Tongue (tissue), 2 donors: ENCODE results near the gene PDZRN4. TPM values are rescaled to one million over a fixed set of nuclear protein-coding genes. Genes with fewer than 3 reads are reported as not detected.
"Not testable (repeated sequence)": the region's sequence is repeated elsewhere in the genome, so short reads cannot be mapped to it uniquely, and the experiment has no call there.

Experiments
- DNase-seq: peaks from one replicate; pipeline ENCODE4 v3.0.0-alpha.2; 2015
- total RNA-seq: library from RNA; depleted of rRNA; stranded (reverse); fragments of >200 nt; gene quantifications from one replicate; pipeline ENCODE4 v1.2.3, GENCODE V29; 2014

PDZRN4 gene
- total RNA-seq, result 2.7 TPM

GRCh38 chr12:41188058-41188840, at the start of gene PDZRN4:
Gene PDZRN4, plus strand, starts transcription at chr12:41188320.
- peak; percentile 22 for DNase-seq

GRCh38 chr12:41140117-41140516, 48.0 kb upstream of the PDZRN4 start:
- no peak for DNase-seq

- no peak for DNase-seq
Observed at GRCh38 chr12:41141104-41141503, 47.0 kb upstream of the PDZRN4 start.

- no peak for DNase-seq
Observed at GRCh38 chr12:41142376-41142775, 45.7 kb upstream of the PDZRN4 start.

- no peak for DNase-seq
Observed at GRCh38 chr12:41151793-41152192, 36.3 kb upstream of the PDZRN4 start.

- no peak for DNase-seq
Observed at GRCh38 chr12:41162461-41162860, 25.7 kb upstream of the PDZRN4 start.

GRCh38 chr12:41167701-41168100, 20.4 kb upstream of the PDZRN4 start:
- DNase-seq, result no peak

- DNase-seq, result no peak
Observed at GRCh38 chr12:41174602-41175001, 13.5 kb upstream of the PDZRN4 start.

- DNase-seq, result not testable (repeated sequence)
Observed at GRCh38 chr12:41179507-41179906, 8.6 kb upstream of the PDZRN4 start.

GRCh38 chr12:41184864-41185263, 3.3 kb upstream of the PDZRN4 start:
- no peak for DNase-seq

- DNase-seq, result no peak
Observed at GRCh38 chr12:41186026-41186425, 2.1 kb upstream of the PDZRN4 start.

- no peak for DNase-seq
Observed at GRCh38 chr12:41188841-41189394, 798 bp downstream of the PDZRN4 start.

- peak; percentile 27 for DNase-seq
Observed at GRCh38 chr12:41189395-41190251, 1.5 kb downstream of the PDZRN4 start.

- DNase-seq, result peak; percentile 51
Observed at GRCh38 chr12:41190338-41190737, 2.2 kb downstream of the PDZRN4 start.

GRCh38 chr12:41191549-41191948, 3.4 kb downstream of the PDZRN4 start:
- DNase-seq, result not testable (repeated sequence)

- DNase-seq, result no peak
Observed at GRCh38 chr12:41193311-41193710, 5.2 kb downstream of the PDZRN4 start.

GRCh38 chr12:41202051-41202450, 13.9 kb downstream of the PDZRN4 start:
- peak; percentile 15 for DNase-seq

- DNase-seq, result no peak
Observed at GRCh38 chr12:41205070-41205709, 17.1 kb downstream of the PDZRN4 start.

- DNase-seq, result no peak
Observed at GRCh38 chr12:41206298-41206697, 18.2 kb downstream of the PDZRN4 start.

- DNase-seq, result no peak
Observed at GRCh38 chr12:41211448-41211847, 23.3 kb downstream of the PDZRN4 start.

- no peak for DNase-seq
Observed at GRCh38 chr12:41212625-41213024, 24.5 kb downstream of the PDZRN4 start.

- no peak for DNase-seq
Observed at GRCh38 chr12:41213107-41213506, 25.0 kb downstream of the PDZRN4 start.

GRCh38 chr12:41213648-41214047, 25.5 kb downstream of the PDZRN4 start:
- DNase-seq, result no peak
